Uterus (tissue), 4 donors: ENCODE data around the gene CRYGB. TPM values are rescaled to one million over a fixed set of nuclear protein-coding genes. Genes with fewer than 3 reads are reported as not detected.

Experiments used
- DNase-seq, 2 donors: peaks; one replicate each; pipeline ENCODE4 v3.0.0-alpha.2; 2019 to 2020
- H3K27ac ChIP-seq, 2 donors: fragments of 200-600 bp; sonication (generic); 1 replicate in 1 of 2; 2 replicates in 1 of 2; pipeline ENCODE4 v1.5.1; 2016 to 2018
- H3K27me3 ChIP-seq, 2 donors: fragments of 200-600 bp; sonication (generic); one replicate each; pipeline ENCODE4 v1.5.1; 2018 to 2019; ENCODE audit warnings: control low read depth in 1 of 2
- H3K36me3 ChIP-seq, 2 donors: fragments of 200-600 bp; sonication (generic); one replicate each; pipeline ENCODE4 v1.5.1; 2019; ENCODE audit warnings: control low read depth in 1 of 2
- H3K4me1 ChIP-seq, 2 donors: fragments of 200-600 bp; sonication (generic); one replicate each; pipeline ENCODE4 v1.5.1; 2018 to 2019; ENCODE audit warnings: control low read depth in 1 of 2
- H3K4me3 ChIP-seq, 2 donors: fragments of 200-600 bp; sonication (generic); 1 replicate in 1 of 2; 2 replicates in 1 of 2; pipeline ENCODE4 v1.5.1; 2018 to 2019; ENCODE audit warnings: mild to moderate bottlenecking in 1 of 2
- H3K9me3 ChIP-seq, 2 donors: fragments of 200-600 bp; sonication (generic); one replicate each; pipeline ENCODE4 v1.5.1; 2019; ENCODE audit warnings: control low read depth in 1 of 2
- CTCF ChIP-seq, 4 experiments: fragments of 200-600 bp in 2 of 4; fragments of 450-650 bp in 2 of 4; sonication (generic) in 2 of 4; IDR thresholded peaks; one replicate each; pipeline ENCODE4 v1.5.1; 2016 to 2019; ENCODE audit warnings: antibody characterized with exemption in 4 of 4, mild to moderate bottlenecking in 2 of 4, moderate library complexity in 1 of 4
- POLR2A ChIP-seq, 2 donors: fragments of 450-650 bp; IDR thresholded peaks; one replicate each; pipeline ENCODE4 v1.6.1; 2016; ENCODE audit warnings: antibody characterized with exemption in 2 of 2, mild to moderate bottlenecking in 1 of 2, moderate library complexity in 1 of 2
- intact Hi-C: fragments of 100-400 bp; cut with DNase I; formaldehyde crosslinking; loops from one replicate; pipeline ENCODE4 v1.15.1; 2023; ENCODE audit warnings: low total_unique reads
- total RNA-seq, 4 donors: library from RNA; depleted of rRNA in 3 of 4; stranded (reverse); fragments of >200 nt in 3 of 4; gene quantifications; one replicate each; pipeline versions ENCODE4 v1.1.0 to v1.2.4, GENCODE V29; 2014 to 2023
- donor health status: DM: yes; HTN: yes; CAD: no.

Gene CRYGB
- total RNA-seq, 4 donors from 2014 or later = not detected

GRCh38 chr2:208134928-208135586 is 10.9 kb downstream of the CRYGB start:
- Histone ChIP-seq H3K27me3 (no peaks in the 10 kb centered on the region), H3K4me3 (no peak overlapping the region), H3K36me3 (no peaks in the 10 kb centered on the region), H3K9me3 (no peaks in the 10 kb centered on the region), H3K27ac (no peak overlapping the region), H3K4me1 (no peaks in the 10 kb centered on the region)
- intact Hi-C loops = no loop called here
- TF ChIP-seq POLR2A (IDR thresholded peaks at IDR 0.05) (no peak), CTCF (IDR thresholded peaks at IDR 0.05) (no peak)
- no peak for DNase-seq

- no peak overlapping the region for H3K27ac ChIP-seq
- no peak overlapping the region for H3K4me3 ChIP-seq
- intact Hi-C loops = no loop called here
- H3K27me3 ChIP-seq = no peaks in the 10 kb centered on the region
- H3K9me3 ChIP-seq = no peaks in the 10 kb centered on the region
- DNase-seq = no peak
- H3K4me1 ChIP-seq = no peaks in the 10 kb centered on the region
- H3K36me3 ChIP-seq = no peaks in the 10 kb centered on the region
- TF ChIP-seq CTCF (IDR thresholded peaks at IDR 0.05) (no peak), POLR2A (IDR thresholded peaks at IDR 0.05) (no peak)
Observed at GRCh38 chr2:208130712-208131110, 15.2 kb downstream of the CRYGB start.

- Histone ChIP-seq H3K4me3 (no peak within 1 kb of the TSS), H3K4me1 (no peaks in the 10 kb centered on the region), H3K36me3 (no peaks in the 10 kb centered on the region), H3K27me3 (no peaks in the 10 kb centered on the region), H3K9me3 (no peaks in the 10 kb centered on the region), H3K27ac (no peak within 1 kb of the TSS)
- intact Hi-C loops = no loop called here
- TF ChIP-seq POLR2A (IDR thresholded peaks at IDR 0.05) (no peak), CTCF (IDR thresholded peaks at IDR 0.05) (no peak)
- DNase-seq = no peak
Observed at GRCh38 chr2:208129744-208130711, 15.9 kb downstream of the CRYGB start, which contains the start of gene CRYGC. Gene CRYGC, minus strand, starts transcription at chr2:208129828. Its CDS starts 36 bp downstream, at chr2:208129792.

- no peak overlapping the region for H3K4me3 ChIP-seq
- DNase-seq = no peak
- no peaks in the 10 kb centered on the region for H3K9me3 ChIP-seq
- H3K4me1 ChIP-seq = no peaks in the 10 kb centered on the region
- H3K27ac ChIP-seq = no peak overlapping the region
- intact Hi-C loops = no loop called here
- H3K27me3 ChIP-seq = peaks cover 0 to 3% of the 10 kb centered on the region in 2 donors
- H3K36me3 ChIP-seq = no peaks in the 10 kb centered on the region
- TF ChIP-seq CTCF (IDR thresholded peaks at IDR 0.05) = no peak
- TF ChIP-seq POLR2A (IDR thresholded peaks at IDR 0.05) = no peak
Observed at GRCh38 chr2:208128136-208128535, 17.8 kb downstream of the CRYGB start.

- H3K4me3 ChIP-seq = no peak overlapping the region
- intact Hi-C loops = no loop called here
- no peaks in the 10 kb centered on the region for H3K36me3 ChIP-seq
- no peak for TF ChIP-seq CTCF (IDR thresholded peaks at IDR 0.05)
- H3K4me1 ChIP-seq = no peaks in the 10 kb centered on the region
- DNase-seq = no peak
- no peaks in the 10 kb centered on the region for H3K9me3 ChIP-seq
- H3K27ac ChIP-seq = no peak overlapping the region
- peaks cover 0 to 3% of the 10 kb centered on the region in 2 donors for H3K27me3 ChIP-seq
Observed at GRCh38 chr2:208127090-208127489, 18.9 kb downstream of the CRYGB start.
